Thyroid gland (tissue), 4 donors: ENCODE measurements around the gene ZNF627.

Experiments
- CTCF ChIP-seq, 6 experiments: fragments of 200-600 bp in 3 of 6; fragments of 450-650 bp in 3 of 6; sonication (generic) in 3 of 6; IDR thresholded peaks; one replicate each; pipeline ENCODE4 v1.5.1; 2016 to 2019; ENCODE audit warnings: antibody characterized with exemption in 6 of 6, mild to moderate bottlenecking in 2 of 6, inconsistent platforms in 1 of 6, moderate library complexity in 1 of 6
- POLR2A ChIP-seq, 2 donors: fragments of 450-650 bp; IDR thresholded peaks; one replicate each; pipeline ENCODE4 v1.6.1; 2017; ENCODE audit warnings: antibody characterized with exemption in 2 of 2, mild to moderate bottlenecking in 2 of 2, moderate library complexity in 1 of 2

- no peak for TF ChIP-seq POLR2A (IDR thresholded peaks at IDR 0.05)
- TF ChIP-seq CTCF (IDR thresholded peaks at IDR 0.05): no peak
These were observed 65.9 kb downstream of the ZNF627 start for GRCh38 chr19:11663181-11663591.
